Type B pancreatic cell (in vitro differentiated cells): ENCODE measurements around the gene ERICH4. TPM values are rescaled to one million over a fixed set of nuclear protein-coding genes. Genes with fewer than 3 reads are reported as not detected.
A peak's percentile ranks its signal among the peaks of the same experiment; 100 is the strongest.

Source experiments
- DNase-seq: peaks from one replicate; pipeline ENCODE4 v3.0.0; 2021; ENCODE audit warnings: mixed read lengths; ENCODE audit not compliant: unreplicated experiment; ENCODE audit errors: extremely low spot score
- H3K27ac Mint-ChIP-seq: 2 replicates; pipeline ENCODE4 v1.8.0; 2021; ENCODE audit warnings: mild to moderate bottlenecking, mixed read lengths
- H3K27me3 Mint-ChIP-seq: 2 replicates; pipeline ENCODE4 v1.8.0; 2021; ENCODE audit warnings: mixed read lengths
- H3K36me3 Mint-ChIP-seq: 2 replicates; pipeline ENCODE4 v1.8.0; 2021; ENCODE audit warnings: mixed read lengths
- H3K4me1 Mint-ChIP-seq: one replicate; pipeline ENCODE4 v1.8.0; 2021; ENCODE audit warnings: mixed read lengths; ENCODE audit not compliant: unreplicated experiment
- H3K4me3 Mint-ChIP-seq: 2 replicates; pipeline ENCODE4 v1.8.0; 2021; ENCODE audit warnings: mild to moderate bottlenecking, mixed read lengths
- H3K9me3 Mint-ChIP-seq: 2 replicates; pipeline ENCODE4 v1.8.0; 2021; ENCODE audit warnings: mixed read lengths
- total RNA-seq: library from RNA; stranded (reverse); gene quantifications from 2 replicates; pipeline ENCODE4 v1.2.1, GENCODE V29; 2021; ENCODE audit warnings: low replicate concordance
- TF ChIP-seq, protein P1 (sequence below): fragments of 200-600 bp; sonication (generic); conservative IDR thresholded peaks from 2 replicates; pipeline ENCODE4 v1.5.0; 2021; ENCODE audit warnings: antibody characterized with exemption, mild to moderate bottlenecking

The ERICH4 gene
- total RNA-seq, 1 donor from 2014 or later = 0.56 TPM

DNA sequence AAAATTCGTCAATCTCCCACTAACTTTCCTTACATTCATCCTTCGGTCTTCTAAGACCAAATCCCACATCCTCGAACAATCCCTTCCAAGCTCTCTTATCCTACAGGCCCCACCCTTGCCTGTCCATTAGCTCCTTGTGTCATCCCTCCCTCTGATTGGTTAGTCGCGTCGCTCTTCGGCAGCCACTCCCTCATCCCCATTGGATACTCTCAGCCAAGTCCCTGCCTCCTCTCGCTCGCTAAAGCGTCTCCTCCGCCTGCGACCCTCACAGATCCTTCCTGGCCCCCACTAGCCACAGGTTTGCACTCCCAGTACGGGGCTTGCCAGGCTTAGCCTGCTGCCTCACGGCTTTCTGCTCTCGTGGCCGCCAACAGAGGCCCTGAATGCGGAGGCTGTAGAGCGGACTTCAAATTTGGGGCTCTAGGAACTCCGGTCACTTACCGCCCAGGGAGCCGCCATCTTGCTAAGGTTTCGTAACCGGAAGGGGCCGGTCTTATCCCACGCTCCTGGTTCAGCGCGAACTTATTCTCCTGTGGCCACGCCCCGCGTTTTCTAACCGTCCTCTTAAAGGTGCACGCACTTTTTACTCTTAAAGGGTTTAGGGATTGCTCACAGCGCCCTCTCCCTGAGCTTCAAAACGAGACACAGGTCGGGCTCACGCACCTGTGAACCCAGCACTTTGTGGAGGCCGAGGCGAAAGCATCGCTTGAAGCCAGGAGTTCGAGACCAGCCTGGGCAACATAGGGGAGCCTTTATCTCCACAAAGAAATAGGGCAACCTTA is 3.3 kb upstream of the ERICH4 start, which contains the start of gene DMAC2:
TSS of gene DMAC2 (minus strand) at position 472 of the 782 bp plus-strand sequence. CDS start at position 459, 13 bp downstream.
- Mint-ChIP-seq H3K27ac (no peak within 1 kb of the TSS), H3K27me3 (peaks cover 22% of the 10 kb centered on the region), H3K4me1 (peaks cover 3% of the 10 kb centered on the region), H3K4me3 (no peak within 1 kb of the TSS), H3K9me3 (no peaks in the 10 kb centered on the region), H3K36me3 (peaks cover 3% of the 10 kb centered on the region)
- TF ChIP-seq, protein P1, sequence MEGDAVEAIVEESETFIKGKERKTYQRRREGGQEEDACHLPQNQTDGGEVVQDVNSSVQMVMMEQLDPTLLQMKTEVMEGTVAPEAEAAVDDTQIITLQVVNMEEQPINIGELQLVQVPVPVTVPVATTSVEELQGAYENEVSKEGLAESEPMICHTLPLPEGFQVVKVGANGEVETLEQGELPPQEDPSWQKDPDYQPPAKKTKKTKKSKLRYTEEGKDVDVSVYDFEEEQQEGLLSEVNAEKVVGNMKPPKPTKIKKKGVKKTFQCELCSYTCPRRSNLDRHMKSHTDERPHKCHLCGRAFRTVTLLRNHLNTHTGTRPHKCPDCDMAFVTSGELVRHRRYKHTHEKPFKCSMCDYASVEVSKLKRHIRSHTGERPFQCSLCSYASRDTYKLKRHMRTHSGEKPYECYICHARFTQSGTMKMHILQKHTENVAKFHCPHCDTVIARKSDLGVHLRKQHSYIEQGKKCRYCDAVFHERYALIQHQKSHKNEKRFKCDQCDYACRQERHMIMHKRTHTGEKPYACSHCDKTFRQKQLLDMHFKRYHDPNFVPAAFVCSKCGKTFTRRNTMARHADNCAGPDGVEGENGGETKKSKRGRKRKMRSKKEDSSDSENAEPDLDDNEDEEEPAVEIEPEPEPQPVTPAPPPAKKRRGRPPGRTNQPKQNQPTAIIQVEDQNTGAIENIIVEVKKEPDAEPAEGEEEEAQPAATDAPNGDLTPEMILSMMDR = peak; percentile 57
- DNase-seq = peak; percentile 90

DNA sequence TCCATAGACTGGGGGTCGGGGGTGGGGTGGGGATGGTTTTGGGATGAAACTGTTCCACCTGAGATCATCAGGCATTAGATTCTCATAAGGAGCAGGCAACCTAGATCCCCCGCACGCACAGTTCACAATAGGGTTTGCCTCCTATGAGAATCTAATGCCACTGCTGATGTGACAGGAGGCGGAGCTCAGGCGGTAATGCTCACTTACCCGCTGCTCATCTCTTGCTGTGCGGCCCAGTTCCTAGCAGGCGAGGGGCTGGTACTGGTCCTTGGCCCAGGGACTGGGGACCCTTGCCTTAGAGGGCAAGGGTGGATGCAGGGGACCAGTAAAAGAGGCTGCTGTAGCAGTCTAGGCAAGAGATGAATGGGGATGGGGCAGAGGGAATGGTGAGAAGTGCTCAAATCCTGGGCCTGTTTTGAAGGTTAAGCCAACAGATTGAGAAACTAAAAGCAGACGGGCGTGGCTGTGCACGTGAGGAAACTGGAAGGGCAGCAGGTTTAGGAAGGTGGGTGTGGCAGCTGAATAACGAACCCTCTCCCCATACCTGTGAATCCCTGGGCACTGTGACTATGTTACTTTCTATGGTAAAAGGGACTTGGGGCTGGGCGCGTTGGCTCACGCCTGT is 1.5 kb upstream of the ERICH4 start:
- TF ChIP-seq, protein P1 = no peak
- H3K27ac Mint-ChIP-seq = peak overlapping the region; percentile 70
- peaks cover 3% of the 10 kb centered on the region for H3K36me3 Mint-ChIP-seq
- H3K4me3 Mint-ChIP-seq = no peak overlapping the region
- peaks cover 25% of the 10 kb centered on the region for H3K27me3 Mint-ChIP-seq
- peaks cover 3% of the 10 kb centered on the region for H3K4me1 Mint-ChIP-seq
- DNase-seq = no peak
- no peaks in the 10 kb centered on the region for H3K9me3 Mint-ChIP-seq

GRCh38 chr19:41443813-41444455 is 978 bp downstream of the ERICH4 start:
- Mint-ChIP-seq H3K4me3 (no peak overlapping the region), H3K27me3 (peaks cover 40% of the 10 kb centered on the region), H3K9me3 (no peaks in the 10 kb centered on the region), H3K27ac (no peak overlapping the region), H3K4me1 (peaks cover 3% of the 10 kb centered on the region), H3K36me3 (no peaks in the 10 kb centered on the region)
- TF ChIP-seq, protein P1 = no peak
- DNase-seq = peak; percentile 47

DNA sequence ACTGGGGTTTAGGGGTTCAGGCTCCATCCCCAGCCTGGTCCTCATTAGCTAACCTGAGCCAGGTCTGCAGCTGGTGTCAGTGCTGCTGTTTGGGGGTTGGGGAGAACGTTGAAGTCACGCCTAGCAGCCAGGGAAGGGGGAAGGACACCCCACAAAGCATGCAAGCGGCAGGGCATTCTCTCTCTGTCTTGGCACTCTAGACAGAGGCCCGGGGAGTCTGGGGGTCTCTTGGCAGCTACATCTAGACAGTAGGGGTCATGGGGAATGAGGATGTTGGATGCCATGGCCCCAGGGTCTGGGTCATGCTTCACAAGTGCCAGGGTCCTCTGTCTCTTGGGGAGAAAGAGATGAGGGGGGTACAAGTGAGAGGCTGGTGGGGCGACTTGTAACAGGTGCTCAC is 2.6 kb downstream of the ERICH4 start:
- TF ChIP-seq, protein P1 = no peak
- H3K36me3 Mint-ChIP-seq = no peaks in the 10 kb centered on the region
- H3K4me1 Mint-ChIP-seq = no peaks in the 10 kb centered on the region
- no peak overlapping the region for H3K27ac Mint-ChIP-seq
- no peaks in the 10 kb centered on the region for H3K9me3 Mint-ChIP-seq
- no peak overlapping the region for H3K4me3 Mint-ChIP-seq
- peaks cover 50% of the 10 kb centered on the region for H3K27me3 Mint-ChIP-seq
- peak; percentile 42 for DNase-seq

GRCh38 chr19:41447732-41448332 is 4.9 kb downstream of the ERICH4 start:
- Mint-ChIP-seq H3K4me3 (no peak overlapping the region), H3K9me3 (no peaks in the 10 kb centered on the region), H3K27me3 (peaks cover 47% of the 10 kb centered on the region), H3K36me3 (no peaks in the 10 kb centered on the region), H3K4me1 (no peaks in the 10 kb centered on the region), H3K27ac (no peak overlapping the region)
- DNase-seq = no peak
- TF ChIP-seq, protein P1 = no peak
